ENCODE data around the gene TRAF3. TPM values are rescaled to one million over a fixed set of nuclear protein-coding genes. Genes with fewer than 3 reads are reported as not detected.
A peak's percentile ranks its signal among the peaks of the same experiment; 100 is the strongest.

TRAF3 gene
- total and polyA plus RNA-seq, 2 experiments from 2014 or later: 6.3 to 19.7 TPM

- DNase-seq (ENCODE audit: low read depth in 1 of 2, low spot score in 1 of 2): peak in 1 of 2 donors; percentile 41
- peak; percentile 29 for TF ChIP-seq CTCF (IDR thresholded peaks at IDR 0.05; ENCODE audit: low read depth, low read length)
Measured at GRCh38 chr14:102772781-102773570, 4.3 kb upstream of the TRAF3 start.

DNA sequence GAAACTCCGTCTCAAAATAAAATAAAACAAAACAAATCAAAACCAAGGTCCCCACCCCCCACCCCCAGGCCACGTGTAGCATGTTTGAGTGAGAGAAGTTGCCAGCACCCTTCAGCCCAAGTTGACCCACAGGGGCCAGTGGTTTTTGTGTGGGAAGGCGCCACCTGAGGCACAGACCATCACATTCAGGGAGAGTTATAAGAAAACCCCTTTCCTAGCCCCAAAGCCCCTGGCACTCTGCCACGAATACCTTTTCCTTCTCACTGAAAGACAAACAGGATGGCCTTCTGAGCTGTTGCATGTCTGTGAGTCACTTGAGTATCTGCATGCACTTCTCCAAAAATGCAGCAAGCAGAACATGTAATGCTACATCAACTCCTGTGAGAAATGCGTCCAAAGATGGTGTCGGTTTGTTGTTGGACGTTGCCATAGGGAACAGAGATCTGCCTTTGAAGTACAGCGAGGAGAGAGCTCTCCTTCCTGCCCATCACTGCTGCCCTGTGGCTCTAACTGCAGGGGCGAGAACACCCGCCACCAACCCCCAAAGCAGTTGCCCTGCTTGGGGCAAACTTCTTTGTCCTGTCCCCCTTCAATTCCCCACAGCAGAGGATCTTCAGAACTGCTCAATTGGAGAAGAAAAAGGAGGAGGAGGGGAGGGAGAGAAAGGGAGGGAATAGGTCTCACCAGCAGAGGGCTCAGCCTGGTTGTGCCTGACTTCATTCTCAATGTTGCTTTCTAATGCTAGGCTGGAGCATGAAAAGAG, 2.7 kb upstream of the TRAF3 start:
- Histone ChIP-seq H3K36me3 (no peaks in the 10 kb centered on the region), H3K4me1 (ENCODE audit: low read depth) (peaks cover 9% of the 10 kb centered on the region), H3K4me3 (no peak overlapping the region), H3K9me3 (ENCODE audit: low read depth) (no peaks in the 10 kb centered on the region), H3K27me3 (no peaks in the 10 kb centered on the region), H3K27ac (no peak overlapping the region)
- DNase-seq (ENCODE audit: low read depth in 1 of 2, low spot score in 1 of 2): peak; percentile 78 to 83
- TF ChIP-seq CTCF (IDR thresholded peaks at IDR 0.05; ENCODE audit: low read depth, low read length): peak; percentile 91

More at GRCh38 chr14:102772781-102773570, 4.3 kb upstream of the TRAF3 start:
- Histone ChIP-seq H3K4me1 (ENCODE audit: low read depth) (no peaks in the 10 kb centered on the region), H3K27ac (no peak overlapping the region), H3K36me3 (no peaks in the 10 kb centered on the region), H3K9me3 (ENCODE audit: low read depth) (no peaks in the 10 kb centered on the region), H3K27me3 (no peaks in the 10 kb centered on the region), H3K4me3 (no peak overlapping the region)

DNA sequence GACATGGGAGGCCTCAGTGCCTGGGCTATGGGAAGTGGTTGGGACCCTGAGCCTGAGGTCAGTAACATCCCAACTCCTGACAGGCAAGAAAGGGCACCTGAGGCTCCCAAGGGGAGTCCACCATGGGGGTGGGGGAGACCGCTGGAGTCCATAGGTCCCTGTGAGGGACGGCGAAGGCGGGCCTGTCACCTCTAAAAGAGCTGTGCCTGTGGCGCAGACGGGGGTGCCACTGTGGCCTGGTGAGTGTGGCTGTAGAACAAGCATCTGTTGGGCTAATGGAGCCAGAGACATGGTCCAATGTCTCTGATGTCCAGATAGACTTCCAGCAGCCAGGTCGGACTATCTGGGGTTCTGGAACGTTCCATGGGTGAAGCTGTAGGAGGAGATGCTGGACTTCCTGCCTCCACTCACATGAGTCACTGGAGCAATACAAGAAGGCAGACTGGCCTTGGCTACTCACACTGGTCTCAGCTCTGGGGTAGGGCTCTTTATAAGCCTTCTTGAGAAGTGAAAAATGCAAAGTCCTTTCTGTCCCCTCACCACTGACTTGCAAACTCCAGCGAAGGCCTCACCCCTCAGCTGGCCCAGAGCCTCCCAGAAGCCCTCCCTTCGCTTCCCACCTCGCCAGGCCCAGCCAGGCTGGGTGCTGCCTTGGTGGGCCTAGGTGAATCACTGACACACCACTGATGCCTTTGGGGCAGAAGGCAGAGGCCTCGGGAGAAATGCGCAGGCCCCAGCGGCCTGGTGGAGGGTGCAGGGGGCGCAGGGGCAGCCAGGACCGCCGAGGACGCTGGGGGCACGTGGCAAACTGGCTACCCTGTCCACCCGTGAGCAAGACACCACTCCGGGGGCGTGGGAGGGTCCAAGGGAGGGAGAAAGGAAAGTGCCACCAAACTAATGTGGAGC, 1.1 kb upstream of the TRAF3 start:
- H3K4me3 ChIP-seq: no peak overlapping the region
- H3K36me3 ChIP-seq: no peaks in the 10 kb centered on the region
- TF ChIP-seq CTCF (IDR thresholded peaks at IDR 0.05; ENCODE audit: low read depth, low read length): no peak
- H3K27ac ChIP-seq: peak overlapping the region; percentile 65
- peak; percentile 27 to 75 for DNase-seq (ENCODE audit: low read depth in 1 of 2, low spot score in 1 of 2)
- H3K9me3 ChIP-seq (ENCODE audit: low read depth): no peaks in the 10 kb centered on the region
- no peaks in the 10 kb centered on the region for H3K27me3 ChIP-seq
- H3K4me1 ChIP-seq (ENCODE audit: low read depth): peaks cover 9% of the 10 kb centered on the region

DNA sequence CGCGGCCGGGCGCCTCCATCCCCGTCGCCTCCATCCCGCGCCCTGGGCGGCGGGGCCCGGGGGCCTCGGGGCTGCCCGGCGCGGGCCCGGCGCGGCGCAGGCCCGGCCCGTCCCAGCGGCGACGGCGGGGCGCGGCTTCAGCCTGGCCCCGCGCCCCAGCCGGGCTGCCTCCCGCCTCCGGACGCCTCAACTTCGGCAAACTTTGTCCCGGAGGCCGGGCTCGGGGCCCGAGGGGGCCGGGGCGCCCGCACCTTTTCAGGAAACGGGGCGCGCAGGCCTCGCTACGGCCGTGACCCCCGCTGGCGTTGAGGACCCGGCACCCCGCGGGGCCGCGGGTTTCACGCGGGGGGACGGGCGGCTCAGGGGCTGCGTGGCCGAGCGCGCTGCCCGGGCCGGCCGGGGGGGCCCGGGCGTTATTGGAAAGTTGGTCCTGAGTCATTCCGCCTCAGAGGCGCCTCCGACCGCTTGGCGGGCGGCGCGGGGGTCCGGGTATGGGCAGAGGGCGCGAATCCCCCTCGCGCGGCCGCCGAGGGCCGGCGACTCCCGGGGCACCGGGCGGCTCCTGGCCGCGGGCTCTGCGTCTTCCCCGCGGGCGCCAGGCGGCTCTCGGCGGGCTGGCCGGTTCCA, 575 bp downstream of the TRAF3 start:
- peak overlapping the region; percentile 99 for H3K4me3 ChIP-seq
- H3K27ac ChIP-seq: no peak overlapping the region
- DNase-seq (ENCODE audit: low read depth in 1 of 2, low spot score in 1 of 2): peak in 1 of 2 donors; percentile 36

More for the DNA sequence above, 575 bp downstream of the TRAF3 start:
- H3K36me3 ChIP-seq: no peaks in the 10 kb centered on the region
- H3K4me1 ChIP-seq (ENCODE audit: low read depth): peaks cover 9% of the 10 kb centered on the region
- no peaks in the 10 kb centered on the region for H3K27me3 ChIP-seq
- TF ChIP-seq CTCF (IDR thresholded peaks at IDR 0.05; ENCODE audit: low read depth, low read length): no peak
- H3K9me3 ChIP-seq (ENCODE audit: low read depth): no peaks in the 10 kb centered on the region

Measured in cardiac muscle cell (in vitro differentiated cells and primary cell).